NCI-H774 (cell line): ENCODE results near the gene TTC33.
"Not testable (repeated sequence)": the region's sequence is repeated elsewhere in the genome, so short reads cannot be mapped to it uniquely, and the experiment has no call there.

Experiments
- DNase-seq: peaks from one replicate; lab custom pipeline; 2025; lab: John Stamatoyannopoulos, UW

Gene TTC33

GRCh38 chr5:40679913-40680681, 75.7 kb downstream of the TTC33 start, which contains the start of gene PTGER4:
Gene PTGER4, plus strand, starts transcription at chr5:40679915. Its CDS starts 1,079 bp downstream, at chr5:40680994.
- DNase-seq, result no peak

GRCh38 chr5:40679148-40679912, 76.4 kb downstream of the TTC33 start:
- DNase-seq, result peak; percentile 87

GRCh38 chr5:40678460-40679147, 77.2 kb downstream of the TTC33 start:
- no peak for DNase-seq

- no peak for DNase-seq
These were observed 77.7 kb downstream of the TTC33 start for GRCh38 chr5:40678026-40678425.

GRCh38 chr5:40677456-40677855, 78.3 kb downstream of the TTC33 start:
- no peak for DNase-seq

GRCh38 chr5:40676613-40677343, 79.0 kb downstream of the TTC33 start:
- peak; percentile 17 for DNase-seq

GRCh38 chr5:40675396-40676133, 80.2 kb downstream of the TTC33 start:
- no peak for DNase-seq

GRCh38 chr5:40674661-40675235, 81.0 kb downstream of the TTC33 start:
- no peak for DNase-seq

- DNase-seq, result no peak
These were observed 83.3 kb downstream of the TTC33 start for GRCh38 chr5:40672425-40672824.

GRCh38 chr5:40669606-40670390, 86.0 kb downstream of the TTC33 start:
- no peak for DNase-seq

- no peak for DNase-seq
These were observed 88.5 kb downstream of the TTC33 start for GRCh38 chr5:40667161-40667663.

GRCh38 chr5:40666657-40667056, 89.1 kb downstream of the TTC33 start:
- no peak for DNase-seq

GRCh38 chr5:40665635-40666298, 90.0 kb downstream of the TTC33 start:
- DNase-seq, result no peak

GRCh38 chr5:40660751-40661150, 95.0 kb downstream of the TTC33 start:
- DNase-seq, result no peak

- DNase-seq, result no peak
These were observed 99.0 kb downstream of the TTC33 start for GRCh38 chr5:40656766-40657165.

GRCh38 chr5:40656091-40656490, 99.7 kb downstream of the TTC33 start:
- not testable (repeated sequence) for DNase-seq

GRCh38 chr5:40655138-40655537, 100.6 kb downstream of the TTC33 start:
- DNase-seq, result no peak

- no peak for DNase-seq
These were observed 101.3 kb downstream of the TTC33 start for GRCh38 chr5:40654377-40654991.
